H1 (cell line): ENCODE results near the gene OTOP1. TPM values are rescaled to one million over a fixed set of nuclear protein-coding genes. Genes with fewer than 3 reads are reported as not detected.

Source experiments
- KDM4A ChIP-seq: IDR thresholded peaks from one replicate; pipeline ENCODE4 v1.7.1; 2012; ENCODE audit warnings: low read depth, mild to moderate bottlenecking, moderate library complexity, low read length, inconsistent platforms; ENCODE audit not compliant: severe bottlenecking
- POU5F1 ChIP-seq: IDR thresholded peaks from 2 replicates; pipeline ENCODE4 v1.6.1; 2011; ENCODE audit warnings: low read depth, mild to moderate bottlenecking, low read length, moderate library complexity
- TBP ChIP-seq: IDR thresholded peaks from 2 replicates; pipeline ENCODE4 v1.6.1; 2011; ENCODE audit warnings: low read depth, low read length, improper control_type of control experiment
- polyA plus RNA-seq, 7 experiments: library from polyadenylated mRNA; depleted of rRNA in 3 of 7; stranded (reverse) in 5 of 7; unstranded in 2 of 7; fragments of >200 nt in 5 of 7; fragments of 200-250 nt in 2 of 7; gene quantifications; 1 replicate in 5 of 7; 2 replicates in 1 of 7; 4 replicates in 1 of 7; pipeline versions ENCODE4 v1.2.1 to v1.2.3, GENCODE V29; 2011 to 2013; ENCODE audit warnings: missing spikeins in 2 of 7, mixed read lengths in 2 of 7
- total RNA-seq: library from RNA; stranded (reverse); fragmentation: NEBNext Ultra II Directional; extraction: Animal tissue kit (Norgen Biotek cat#: 25700); gene quantifications from 2 replicates; pipeline ENCODE4 v1.2.1, GENCODE V29; 2021

OTOP1 gene
- total and polyA plus RNA-seq, 2 of the 8 experiments (the other 6 are each of a cell fraction or from before 2014, with no cell fraction given), result not detected

GRCh38 chr4:4269856-4270255, 43.1 kb upstream of the OTOP1 start (continued):
- TF ChIP-seq TBP (no peak), POU5F1 (no peak), KDM4A (no peak)
